Hair follicular keratinocyte (primary cell): ENCODE data around the gene LSM14A. TPM values are rescaled to one million over a fixed set of nuclear protein-coding genes. Genes with fewer than 3 reads are reported as not detected.

Source experiments
- total RNA-seq: library from RNA; depleted of rRNA; stranded (reverse); fragments of >200 nt; gene quantifications from 2 replicates; pipeline ENCODE4 v1.2.3, GENCODE V29; 2015

Gene LSM14A
- total RNA-seq = 42.3 and 74.8 TPM in 2 replicates

GRCh38 chr19:34171877-34172660 lies at the start of gene LSM14A:
Gene LSM14A, plus strand, starts transcription at chr19:34172504. Its CDS starts 139 bp downstream, at chr19:34172643.

GRCh38 chr19:34254046-34254697 lies 81.9 kb downstream of the LSM14A start, which contains the start of gene GARRE1:
Gene GARRE1, plus strand, starts transcription at chr19:34254554. Its CDS starts 45,920 bp downstream, at chr19:34300474.

Other genes starting within 250 kb of the LSM14A start
- gene GARRE1, start 82.0 kb downstream of the LSM14A start, total RNA-seq = 3.8 and 7.3 TPM in 2 replicates
- gene GPI, start 192.7 kb downstream of the LSM14A start, total RNA-seq = 219 and 253 TPM in 2 replicates
- gene PDCD2L, start 231.9 kb downstream of the LSM14A start, total RNA-seq = 32.3 and 42.5 TPM in 2 replicates